GM18507 (cell line): Measurements from ENCODE around the gene SORBS1.

Source experiments
- DNase-seq: peaks from one replicate; pipeline ENCODE4 v3.0.0; 2011; ENCODE audit warnings: low read depth; ENCODE audit not compliant: insufficient read length; ENCODE audit errors: extremely low spot score
- FAIRE-seq: peaks from 2 replicates; lab custom pipeline; 2011; peaks lifted over from hg19 to GRCh38; lab: Jason Lieb, UNC

The SORBS1 gene

GRCh38 chr10:95451568-95452524, 109.3 kb downstream of the SORBS1 start:
- FAIRE-seq (no peak), DNase-seq (no peak)

GRCh38 chr10:95451150-95451549, 110.0 kb downstream of the SORBS1 start:
- no peak for DNase-seq
- FAIRE-seq, result no peak

GRCh38 chr10:95450188-95450587, 111.0 kb downstream of the SORBS1 start:
- DNase-seq (no peak), FAIRE-seq (no peak)

- FAIRE-seq (no peak), DNase-seq (no peak)
Observed at GRCh38 chr10:95447685-95448084, 113.5 kb downstream of the SORBS1 start.

- DNase-seq, result peak; percentile 49
Observed at GRCh38 chr10:95445837-95446486, 115.2 kb downstream of the SORBS1 start.

GRCh38 chr10:95445223-95445836, 115.8 kb downstream of the SORBS1 start:
- no peak for FAIRE-seq
- no peak for DNase-seq

More at GRCh38 chr10:95445837-95446486, 115.2 kb downstream of the SORBS1 start:
- FAIRE-seq, result peak; percentile 83

- no peak for FAIRE-seq
- no peak for DNase-seq
Observed at GRCh38 chr10:95444792-95445191, 116.4 kb downstream of the SORBS1 start.

GRCh38 chr10:95443636-95444035, 117.5 kb downstream of the SORBS1 start:
- DNase-seq, result no peak
- no peak for FAIRE-seq

GRCh38 chr10:95442341-95442740, 118.8 kb downstream of the SORBS1 start:
- DNase-seq, result no peak
- no peak for FAIRE-seq

GRCh38 chr10:95441547-95441923, 119.6 kb downstream of the SORBS1 start:
- DNase-seq (no peak), FAIRE-seq (no peak)

GRCh38 chr10:95440756-95441546, 120.2 kb downstream of the SORBS1 start:
- no peak for DNase-seq
- peak; percentile 75 for FAIRE-seq

GRCh38 chr10:95440038-95440725, 121.0 kb downstream of the SORBS1 start:
- FAIRE-seq, result no peak
- DNase-seq, result no peak

- DNase-seq (no peak), FAIRE-seq (no peak)
Observed at GRCh38 chr10:95438781-95439180, 122.4 kb downstream of the SORBS1 start.

- FAIRE-seq (no peak), DNase-seq (no peak)
Observed at GRCh38 chr10:95437669-95438068, 123.5 kb downstream of the SORBS1 start.

GRCh38 chr10:95435548-95436279, 125.5 kb downstream of the SORBS1 start:
- DNase-seq (no peak), FAIRE-seq (no peak)

- DNase-seq, result no peak
- FAIRE-seq, result no peak
Observed at GRCh38 chr10:95434583-95434982, 126.6 kb downstream of the SORBS1 start.

GRCh38 chr10:95431900-95432342, 129.2 kb downstream of the SORBS1 start:
- no peak for DNase-seq
- FAIRE-seq, result no peak

GRCh38 chr10:95430231-95430951, 130.8 kb downstream of the SORBS1 start:
- FAIRE-seq (peak; percentile 95), DNase-seq (peak; percentile 54)
